ENCODE measurements around the gene PATL1. TPM values are rescaled to one million over a fixed set of nuclear protein-coding genes. Genes with fewer than 3 reads are reported as not detected.
"Not testable (repeated sequence)": the region's sequence is repeated elsewhere in the genome, so short reads cannot be mapped to it uniquely, and the experiment has no call there.

PATL1 gene
- total RNA-seq, 1 donor from 2014 or later: 21.6 TPM

- no peak for ATAC-seq (ENCODE audit: poor library complexity)
- intact Hi-C loops (cut with DNase I): no loop called here
Observed at GRCh38 chr11:59630493-59630892, 38.3 kb downstream of the PATL1 start.

GRCh38 chr11:59629996-59630395, 38.8 kb downstream of the PATL1 start:
- DNase-seq: no peak
- intact Hi-C loops (cut with DNase I): no loop called here
- no peak for ATAC-seq (ENCODE audit: poor library complexity)

More at GRCh38 chr11:59630493-59630892, 38.3 kb downstream of the PATL1 start:
- no peak for DNase-seq

GRCh38 chr11:59626969-59627368, 41.9 kb downstream of the PATL1 start:
- ATAC-seq (ENCODE audit: poor library complexity); DNase-seq; intact Hi-C loops (cut with DNase I): not testable (repeated sequence)

GRCh38 chr11:59625703-59626102, 43.1 kb downstream of the PATL1 start:
- ATAC-seq (ENCODE audit: poor library complexity) (no peak), DNase-seq (no peak)
- intact Hi-C loops (cut with DNase I): no loop called here

- no peak for ATAC-seq (ENCODE audit: poor library complexity)
- intact Hi-C loops (cut with DNase I): loop anchor here (5.0 to 10.0 kb wide), 2 partner anchors 49 to 63 kb away; partner anchors contain the start of gene PATL1
Observed at GRCh38 chr11:59617876-59618275, 51.0 kb downstream of the PATL1 start.

GRCh38 chr11:59616396-59616982, 52.3 kb downstream of the PATL1 start:
- DNase-seq (peak; percentile 97), ATAC-seq (ENCODE audit: poor library complexity) (no peak)
- intact Hi-C loops (cut with DNase I): loop anchor here (5.0 to 10.0 kb wide), 2 partner anchors 51 to 62 kb away; partner anchors contain the start of gene PATL1

More at GRCh38 chr11:59617876-59618275, 51.0 kb downstream of the PATL1 start:
- DNase-seq: no peak

- intact Hi-C loops (cut with DNase I): loop anchor here (5.0 to 10.0 kb wide), 2 partner anchors 51 to 61 kb away; partner anchors contain the start of gene PATL1
- ATAC-seq (ENCODE audit: poor library complexity): peak; percentile 92
- DNase-seq: peak; percentile 99
Observed at GRCh38 chr11:59615637-59616395, 53.0 kb downstream of the PATL1 start, which contains the start of gene OSBP. OSBP (minus strand) TSS chr11:59615774; CDS start chr11:59615664, 110 bp downstream.

GRCh38 chr11:59615120-59615636, 53.7 kb downstream of the PATL1 start:
- DNase-seq (peak; percentile 63), ATAC-seq (ENCODE audit: poor library complexity) (no peak)
- intact Hi-C loops (cut with DNase I): loop anchor here (5.0 to 10.0 kb wide), 2 partner anchors 52 to 60 kb away; partner anchors contain the start of gene PATL1

- intact Hi-C loops (cut with DNase I): loop anchor here (5.0 to 10.0 kb wide), 2 partner anchors 53 to 60 kb away; partner anchors contain the start of gene PATL1
- no peak for ATAC-seq (ENCODE audit: poor library complexity)
Observed at GRCh38 chr11:59614277-59615119, 54.3 kb downstream of the PATL1 start.

GRCh38 chr11:59611570-59612565, 57.0 kb downstream of the PATL1 start:
- ATAC-seq (ENCODE audit: poor library complexity) (peak; percentile 19), DNase-seq (no peak)
- intact Hi-C loops (cut with DNase I): loop anchor here (10.0 kb wide), 1 partner anchor 57 kb away; no protein-coding TSS in a partner anchor

More at GRCh38 chr11:59614277-59615119, 54.3 kb downstream of the PATL1 start:
- no peak for DNase-seq

- intact Hi-C loops (cut with DNase I): loop anchor here (10.0 kb wide), 1 partner anchor 55 kb away; no protein-coding TSS in a partner anchor
- ATAC-seq (ENCODE audit: poor library complexity) (no peak), DNase-seq (no peak)
Observed at GRCh38 chr11:59610289-59610688, 58.5 kb downstream of the PATL1 start.

GRCh38 chr11:59607703-59608454, 61.0 kb downstream of the PATL1 start:
- no peak for ATAC-seq (ENCODE audit: poor library complexity)
- DNase-seq: no peak
- intact Hi-C loops (cut with DNase I): no loop called here

GRCh38 chr11:59602432-59602831, 66.4 kb downstream of the PATL1 start:
- no peak for DNase-seq
- intact Hi-C loops (cut with DNase I): no loop called here
- ATAC-seq (ENCODE audit: poor library complexity): no peak

- DNase-seq: no peak
- intact Hi-C loops (cut with DNase I): no loop called here
- ATAC-seq (ENCODE audit: poor library complexity): no peak
Observed at GRCh38 chr11:59601788-59602187, 67.0 kb downstream of the PATL1 start.

GRCh38 chr11:59600636-59601035, 68.2 kb downstream of the PATL1 start:
- ATAC-seq (ENCODE audit: poor library complexity) (no peak), DNase-seq (no peak)
- intact Hi-C loops (cut with DNase I): no loop called here

- no peak for ATAC-seq (ENCODE audit: poor library complexity)
- no peak for DNase-seq
- intact Hi-C loops (cut with DNase I): no loop called here
Observed at GRCh38 chr11:59600234-59600633, 68.6 kb downstream of the PATL1 start.

GRCh38 chr11:59598961-59599360, 69.9 kb downstream of the PATL1 start:
- intact Hi-C loops (cut with DNase I): no loop called here
- no peak for DNase-seq
- ATAC-seq (ENCODE audit: poor library complexity): no peak

Measured in Right ventricle myocardium superior (tissue), 1 donor.